Measurements from ENCODE around the gene SPTBN5. TPM values are rescaled to one million over a fixed set of nuclear protein-coding genes. Genes with fewer than 3 reads are reported as not detected.
A peak's percentile ranks its signal among the peaks of the same experiment; 100 is the strongest.
"Not testable (repeated sequence)": the region's sequence is repeated elsewhere in the genome, so short reads cannot be mapped to it uniquely, and the experiment has no call there.

Gene SPTBN5
- polyA plus RNA-seq, 12 donors = 1.9 to 6.0 (median 4.2) TPM; not detected in 1

- no peak for DNase-seq
Measured at GRCh38 chr15:41848631-41849030, 45.2 kb downstream of the SPTBN5 start.

- DNase-seq = no peak
Measured at GRCh38 chr15:41847981-41848380, 45.9 kb downstream of the SPTBN5 start.

- DNase-seq = no peak
Measured at GRCh38 chr15:41847206-41847605, 46.6 kb downstream of the SPTBN5 start.

- no peak for DNase-seq
Measured at GRCh38 chr15:41844814-41845213, 49.0 kb downstream of the SPTBN5 start.

GRCh38 chr15:41843571-41843970, 50.3 kb downstream of the SPTBN5 start:
- DNase-seq = no peak

- DNase-seq = no peak
Measured at GRCh38 chr15:41842229-41842628, 51.6 kb downstream of the SPTBN5 start.

- DNase-seq = no peak
Measured at GRCh38 chr15:41841131-41841530, 52.7 kb downstream of the SPTBN5 start.

GRCh38 chr15:41840673-41841072, 53.2 kb downstream of the SPTBN5 start:
- no peak for DNase-seq

- DNase-seq = no peak
Measured at GRCh38 chr15:41839781-41840491, 53.9 kb downstream of the SPTBN5 start.

GRCh38 chr15:41838400-41838897, 55.4 kb downstream of the SPTBN5 start, which contains the start of gene PLA2G4B:
Gene PLA2G4B, plus strand, starts transcription at chr15:41838847. Its CDS starts 67 bp downstream, at chr15:41838914.
- no peak for DNase-seq

- DNase-seq = no peak
Measured at GRCh38 chr15:41836713-41837454, 57.0 kb downstream of the SPTBN5 start.

GRCh38 chr15:41836073-41836472, 57.8 kb downstream of the SPTBN5 start:
- DNase-seq = no peak

- DNase-seq = no peak
Measured at GRCh38 chr15:41834096-41834495, 59.8 kb downstream of the SPTBN5 start.

- DNase-seq = no peak
Measured at GRCh38 chr15:41832875-41833274, 61.0 kb downstream of the SPTBN5 start.

- DNase-seq = no peak
Measured at GRCh38 chr15:41832208-41832607, 61.6 kb downstream of the SPTBN5 start.

GRCh38 chr15:41831291-41831690, 62.6 kb downstream of the SPTBN5 start:
- not testable (repeated sequence) for DNase-seq

- DNase-seq = no peak
Measured at GRCh38 chr15:41829959-41830646, 63.8 kb downstream of the SPTBN5 start.

- no peak for DNase-seq
Measured at GRCh38 chr15:41828807-41829141, 65.1 kb downstream of the SPTBN5 start.

GRCh38 chr15:41827880-41828806, 65.7 kb downstream of the SPTBN5 start, which contains the start of gene JMJD7:
Gene JMJD7, plus strand, starts transcription at chr15:41828092. Its CDS starts 33 bp downstream, at chr15:41828125.
- peak; percentile 91 for DNase-seq

GRCh38 chr15:41827290-41827879, 66.5 kb downstream of the SPTBN5 start:
- no peak for DNase-seq

Data from muscle of arm (tissue), 12 donors.